ENCODE data around the gene NOX3.

Gene NOX3

GRCh38 chr6:155352130-155352420, 103.6 kb downstream of the NOX3 start:
- Histone ChIP-seq H3K4me1 (ENCODE audit: insufficient read depth, low read length) (no peaks in the 10 kb centered on the region), H3K36me3 (ENCODE audit: insufficient read depth, low read depth, low read length) (no peaks in the 10 kb centered on the region), H3K9ac (ENCODE audit: low read depth, low read length) (no peak overlapping the region), H3K4me3 (ENCODE audit: low read length) (no peak overlapping the region), H3K27me3 (ENCODE audit: insufficient read depth, low read length) (no peaks in the 10 kb centered on the region), H3K27ac (ENCODE audit: low read length) (no peak overlapping the region), H3K9me3 (ENCODE audit: insufficient read depth, low read depth, low read length) (peaks cover 6% of the 10 kb centered on the region; the same call in 1 of the 2 replicates)

GRCh38 chr6:155351273-155352129, 104.1 kb downstream of the NOX3 start:
- Histone ChIP-seq H3K27me3 (ENCODE audit: insufficient read depth, low read length) (no peaks in the 10 kb centered on the region), H3K9ac (ENCODE audit: low read depth, low read length) (no peak overlapping the region), H3K4me1 (ENCODE audit: insufficient read depth, low read length) (no peaks in the 10 kb centered on the region), H3K36me3 (ENCODE audit: insufficient read depth, low read depth, low read length) (no peaks in the 10 kb centered on the region), H3K9me3 (ENCODE audit: insufficient read depth, low read depth, low read length) (peaks cover 6% of the 10 kb centered on the region; the same call in 1 of the 2 replicates), H3K27ac (ENCODE audit: low read length) (no peak overlapping the region), H3K4me3 (ENCODE audit: low read length) (no peak overlapping the region)

- H3K9ac ChIP-seq (ENCODE audit: low read depth, low read length) = no peak overlapping the region
- no peaks in the 10 kb centered on the region for H3K36me3 ChIP-seq (ENCODE audit: insufficient read depth, low read depth, low read length)
- no peak overlapping the region for H3K27ac ChIP-seq (ENCODE audit: low read length)
- H3K4me1 ChIP-seq (ENCODE audit: insufficient read depth, low read length) = no peaks in the 10 kb centered on the region
- peaks cover 6% of the 10 kb centered on the region; the same call in 1 of the 2 replicates for H3K9me3 ChIP-seq (ENCODE audit: insufficient read depth, low read depth, low read length)
- H3K4me3 ChIP-seq (ENCODE audit: low read length) = no peak overlapping the region
- no peaks in the 10 kb centered on the region for H3K27me3 ChIP-seq (ENCODE audit: insufficient read depth, low read length)
Observed at GRCh38 chr6:155349956-155350355, 105.7 kb downstream of the NOX3 start.

DNA sequence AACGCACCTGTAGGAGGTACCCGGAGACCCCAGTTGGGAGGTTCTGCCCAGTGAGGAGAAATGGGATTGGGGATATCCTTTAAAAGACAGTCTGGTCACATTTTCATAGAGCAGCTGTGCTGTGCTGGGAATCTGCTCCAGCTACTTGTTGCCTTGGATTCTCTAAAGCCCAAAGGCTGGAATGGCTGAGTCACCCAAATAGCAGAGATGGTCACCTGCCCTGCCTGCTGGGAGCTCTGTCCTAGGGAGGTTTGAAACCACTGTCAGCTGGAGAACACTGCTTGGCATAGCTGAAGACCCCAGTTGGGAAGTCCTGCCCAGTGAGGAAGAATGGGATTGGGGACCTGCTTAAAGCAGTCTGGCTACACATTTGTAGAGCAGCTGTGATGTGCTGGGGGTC, 106.5 kb downstream of the NOX3 start:
- H3K4me1 ChIP-seq (ENCODE audit: insufficient read depth, low read length) = no peaks in the 10 kb centered on the region
- H3K4me3 ChIP-seq (ENCODE audit: low read length) = no peak overlapping the region
- peaks cover 6% of the 10 kb centered on the region; the same call in 1 of the 2 replicates for H3K9me3 ChIP-seq (ENCODE audit: insufficient read depth, low read depth, low read length)

DNA sequence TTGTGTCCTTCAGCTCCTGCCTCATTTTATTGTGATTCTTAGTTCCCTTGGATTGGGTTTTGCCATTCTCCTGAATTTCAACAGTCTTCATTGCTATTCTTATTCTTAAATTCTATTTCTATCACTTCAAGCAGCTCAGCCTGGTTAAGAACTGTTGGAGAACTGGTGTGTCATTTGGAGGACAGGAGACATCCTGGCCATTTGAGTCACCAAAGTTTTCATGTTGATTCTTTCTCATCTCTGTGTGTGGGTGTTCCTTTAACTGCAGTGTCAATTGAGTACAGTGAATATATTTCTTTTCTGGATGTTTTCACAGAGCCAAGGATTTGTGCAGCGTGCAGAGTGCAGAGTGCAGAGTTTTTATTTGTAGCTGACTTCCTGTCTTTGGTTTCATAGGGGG, 107.8 kb downstream of the NOX3 start:
- Histone ChIP-seq H3K27ac (ENCODE audit: low read length) (no peak overlapping the region), H3K36me3 (ENCODE audit: insufficient read depth, low read depth, low read length) (no peaks in the 10 kb centered on the region), H3K4me1 (ENCODE audit: insufficient read depth, low read length) (no peaks in the 10 kb centered on the region), H3K9ac (ENCODE audit: low read depth, low read length) (no peak overlapping the region), H3K27me3 (ENCODE audit: insufficient read depth, low read length) (no peaks in the 10 kb centered on the region), H3K4me3 (ENCODE audit: low read length) (no peak overlapping the region), H3K9me3 (ENCODE audit: insufficient read depth, low read depth, low read length) (no peaks in the 10 kb centered on the region)

More for the DNA sequence above, 106.5 kb downstream of the NOX3 start:
- H3K27ac ChIP-seq (ENCODE audit: low read length) = no peak overlapping the region
- no peak overlapping the region for H3K9ac ChIP-seq (ENCODE audit: low read depth, low read length)
- H3K27me3 ChIP-seq (ENCODE audit: insufficient read depth, low read length) = no peaks in the 10 kb centered on the region
- H3K36me3 ChIP-seq (ENCODE audit: insufficient read depth, low read depth, low read length) = no peaks in the 10 kb centered on the region

GRCh38 chr6:155346957-155347356, 108.7 kb downstream of the NOX3 start:
- H3K36me3 ChIP-seq (ENCODE audit: insufficient read depth, low read depth, low read length) = no peaks in the 10 kb centered on the region
- H3K9ac ChIP-seq (ENCODE audit: low read depth, low read length) = no peak overlapping the region
- no peak overlapping the region for H3K27ac ChIP-seq (ENCODE audit: low read length)
- no peaks in the 10 kb centered on the region for H3K9me3 ChIP-seq (ENCODE audit: insufficient read depth, low read depth, low read length)
- H3K4me1 ChIP-seq (ENCODE audit: insufficient read depth, low read length) = no peaks in the 10 kb centered on the region
- no peaks in the 10 kb centered on the region for H3K27me3 ChIP-seq (ENCODE audit: insufficient read depth, low read length)
- no peak overlapping the region for H3K4me3 ChIP-seq (ENCODE audit: low read length)

All from iPS-20b (cell line).